ENCODE data around the gene NKX2-4. TPM values are rescaled to one million over a fixed set of nuclear protein-coding genes. Genes with fewer than 3 reads are reported as not detected.
"Not testable (repeated sequence)": the region's sequence is repeated elsewhere in the genome, so short reads cannot be mapped to it uniquely, and the experiment has no call there.

NKX2-4 gene
- total RNA-seq, 1 experiment from 2014 or later: 0.15 TPM

- TF ChIP-seq CTCF (conservative IDR thresholded peaks at IDR 0.05): no peak
- no peaks in the 10 kb centered on the region for H4K20me1 ChIP-seq (ENCODE audit: control insufficient read depth, insufficient read depth, insufficient read length)
- no peak overlapping the region for H3K4me2 ChIP-seq (ENCODE audit: insufficient read depth, insufficient read length, low read length)
- peaks cover 2% of the 10 kb centered on the region for H3K79me1 ChIP-seq (ENCODE audit: insufficient read depth, low read depth, low read length, poor library complexity, severe bottlenecking)
- H2BK120ac ChIP-seq (ENCODE audit: low read depth, low read length, poor library complexity, severe bottlenecking): no peak overlapping the region
- H3K27ac Mint-ChIP-seq: no peak overlapping the region
- H3K23ac ChIP-seq (ENCODE audit: insufficient read length, low read depth, low read length): no peak overlapping the region
- H3K27me3 ChIP-seq (ENCODE audit: insufficient read depth, low read length): no peaks in the 10 kb centered on the region
- no peaks in the 10 kb centered on the region for H3K27me3 Mint-ChIP-seq (ENCODE audit: low read depth)
- H2BK15ac ChIP-seq (ENCODE audit: low read depth, low read length): no peak overlapping the region
- H3K9ac ChIP-seq (ENCODE audit: extremely low read depth, insufficient read length, low read length): no peak overlapping the region
- H3K56ac ChIP-seq (ENCODE audit: insufficient read length, low read depth, low read length): no peak overlapping the region
- H3K79me2 ChIP-seq (ENCODE audit: insufficient read depth, low read length): peaks cover 2% of the 10 kb centered on the region; the same call in 1 of the 2 replicates
- no peak overlapping the region for H2AK5ac ChIP-seq (ENCODE audit: insufficient read length, low read length)
- no peak overlapping the region for H4K91ac ChIP-seq (ENCODE audit: insufficient read length, low read depth, low read length)
- no peak overlapping the region for H2AFZ ChIP-seq (ENCODE audit: low read length)
- no peak overlapping the region for H3K27ac ChIP-seq (ENCODE audit: insufficient read length, low read depth, low read length)
- H3K4me1 Mint-ChIP-seq: peaks cover 4 to 6% of the 10 kb centered on the region in 2 experiments; a peak in 2 of 4 replicates
- no peak overlapping the region for H3K14ac ChIP-seq (ENCODE audit: insufficient read depth, low read length)
- H3K4ac ChIP-seq (ENCODE audit: low read depth, low read length): no peak overlapping the region
- H2BK5ac ChIP-seq (ENCODE audit: insufficient read length, low read length): no peak overlapping the region
- no peaks in the 10 kb centered on the region for H3K23me2 ChIP-seq (ENCODE audit: insufficient read length, low read depth, low read length, poor library complexity, severe bottlenecking)
- H3T11ph ChIP-seq (ENCODE audit: low read length): no peak overlapping the region
- H4K8ac ChIP-seq (replicated peaks; ENCODE audit: insufficient read length, low read depth, low read length): no peak overlapping the region
- H3K18ac ChIP-seq (ENCODE audit: insufficient read length, low read depth, low read length): no peak overlapping the region
- H2BK12ac ChIP-seq (ENCODE audit: insufficient read length, low read depth, low read length): no peak overlapping the region
- H3K9me3 Mint-ChIP-seq: no peaks in the 10 kb centered on the region
- whole genome bisulfite sequencing (ENCODE audit: extremely low coverage, insufficient read length, low lambda C conversion rate): no CpG with 5 or more reads among the region's 2 CpGs
- H3K4me1 ChIP-seq (ENCODE audit: insufficient read depth, low read length): no peaks in the 10 kb centered on the region
- no peak overlapping the region for H4K5ac ChIP-seq (ENCODE audit: insufficient read length, low read depth, low read length)
- H2BK20ac ChIP-seq (ENCODE audit: low read depth, low read length, poor library complexity, severe bottlenecking): no peak overlapping the region
- H3K36me3 Mint-ChIP-seq (ENCODE audit: insufficient read depth in 1 of 3, low read depth in 3 of 3): peaks cover 15 to 52% (median 34%) of the 10 kb centered on the region in 3 experiments; a peak in 6 of 7 replicates
- no peak for DNase-seq
- H3K9me3 ChIP-seq (ENCODE audit: control insufficient read depth, low read depth, low read length): no peaks in the 10 kb centered on the region
- H3K4me3 Mint-ChIP-seq: no peak overlapping the region
Observed at GRCh38 chr20:21368791-21369190, 28.5 kb downstream of the NKX2-4 start.

- H2BK20ac ChIP-seq (ENCODE audit: low read depth, low read length, poor library complexity, severe bottlenecking); H3K79me1 ChIP-seq (ENCODE audit: insufficient read depth, low read depth, low read length, poor library complexity, severe bottlenecking); H3K9me3 Mint-ChIP-seq; H4K20me1 ChIP-seq (ENCODE audit: control insufficient read depth, insufficient read depth, insufficient read length); H3K4me2 ChIP-seq (ENCODE audit: insufficient read depth, insufficient read length, low read length); H3K9ac ChIP-seq (ENCODE audit: extremely low read depth, insufficient read length, low read length); H3K79me2 ChIP-seq (ENCODE audit: insufficient read depth, low read length); H2BK12ac ChIP-seq (ENCODE audit: insufficient read length, low read depth, low read length); H3K27ac Mint-ChIP-seq; H3K4me1 ChIP-seq (ENCODE audit: insufficient read depth, low read length); H4K8ac ChIP-seq (replicated peaks; ENCODE audit: insufficient read length, low read depth, low read length); H3K27me3 Mint-ChIP-seq (ENCODE audit: low read depth); H2BK120ac ChIP-seq (ENCODE audit: low read depth, low read length, poor library complexity, severe bottlenecking); H4K5ac ChIP-seq (ENCODE audit: insufficient read length, low read depth, low read length); H2AFZ ChIP-seq (ENCODE audit: low read length); H3K4me3 Mint-ChIP-seq; H3K23ac ChIP-seq (ENCODE audit: insufficient read length, low read depth, low read length); H3K4ac ChIP-seq (ENCODE audit: low read depth, low read length); H2AK5ac ChIP-seq (ENCODE audit: insufficient read length, low read length); H3K23me2 ChIP-seq (ENCODE audit: insufficient read length, low read depth, low read length, poor library complexity, severe bottlenecking); H3K14ac ChIP-seq (ENCODE audit: insufficient read depth, low read length); H2BK5ac ChIP-seq (ENCODE audit: insufficient read length, low read length); H3K27me3 ChIP-seq (ENCODE audit: insufficient read depth, low read length); H3K56ac ChIP-seq (ENCODE audit: insufficient read length, low read depth, low read length); H3K9me3 ChIP-seq (ENCODE audit: control insufficient read depth, low read depth, low read length); H2BK15ac ChIP-seq (ENCODE audit: low read depth, low read length); H3K18ac ChIP-seq (ENCODE audit: insufficient read length, low read depth, low read length); H3T11ph ChIP-seq (ENCODE audit: low read length); H4K91ac ChIP-seq (ENCODE audit: insufficient read length, low read depth, low read length); H3K27ac ChIP-seq (ENCODE audit: insufficient read length, low read depth, low read length); H3K4me1 Mint-ChIP-seq: not testable (repeated sequence)
- no CpG with 5 or more reads among the region's 9 CpGs for WGBS (ENCODE audit: extremely low coverage, insufficient read length, low lambda C conversion rate)
- DNase-seq: peak; percentile 30
- H3K36me3 Mint-ChIP-seq (ENCODE audit: insufficient read depth in 1 of 3, low read depth in 3 of 3): peaks cover 18 to 54% (median 41%) of the 10 kb centered on the region in 3 experiments; a peak in 6 of 7 replicates
Observed at GRCh38 chr20:21366273-21366672, 31.1 kb downstream of the NKX2-4 start.

Data from H9 (cell line).